Activated CD8-positive, alpha-beta T cell treated with anti-CD3 and anti-CD28 coated beads for 36 hours (primary cell): Measurements from ENCODE around the gene PLOD3. TPM values are rescaled to one million over a fixed set of nuclear protein-coding genes. Genes with fewer than 3 reads are reported as not detected.

Experiments used
- ATAC-seq: fragments of 200-7000 bp; cut with Tn5 transposase; one replicate; pipeline ENCODE4 v1.10.0; 2021; ENCODE audit warnings: mild to moderate bottlenecking, moderate library complexity
- CTCF ChIA-PET: fragments of 350-600 bp; sonication (Branson Sonifier 250); formaldehyde crosslinking; loops from one replicate; lab custom pipeline; 2021; ENCODE audit warnings: antibody characterized with exemption; lab: Charles Lee
- POLR2A ChIA-PET: fragments of 350-600 bp; sonication (Branson Sonifier 250); formaldehyde crosslinking; loops from one replicate; lab custom pipeline; 2021; ENCODE audit warnings: antibody characterized with exemption; lab: Charles Lee
- DNase-seq: peaks from one replicate; pipeline ENCODE4 v3.0.0-alpha.2; 2020
- H3K27ac Mint-ChIP-seq: one replicate; pipeline ENCODE4 v1.8.0; 2021; ENCODE audit warnings: mild to moderate bottlenecking, mixed read lengths
- H3K27me3 Mint-ChIP-seq: one replicate; pipeline ENCODE4 v1.8.0; 2021; ENCODE audit warnings: mixed read lengths
- H3K36me3 Mint-ChIP-seq: one replicate; pipeline ENCODE4 v1.8.0; 2021; ENCODE audit warnings: low read depth, mixed read lengths
- H3K4me1 Mint-ChIP-seq: one replicate; pipeline ENCODE4 v1.8.0; 2021; ENCODE audit warnings: low read depth, mixed read lengths
- H3K4me3 Mint-ChIP-seq: one replicate; pipeline ENCODE4 v1.8.0; 2021; ENCODE audit warnings: mild to moderate bottlenecking, moderate library complexity, mixed read lengths
- H3K9me3 Mint-ChIP-seq: one replicate; pipeline ENCODE4 v1.8.0; 2021; ENCODE audit warnings: mixed read lengths
- CTCF ChIP-seq: fragments of 200-600 bp; IDR thresholded peaks from one replicate; pipeline ENCODE4 v1.8.0; 2022; ENCODE audit warnings: antibody characterized with exemption, mild to moderate bottlenecking
- intact Hi-C: fragments of 100-400 bp; cut with micrococcal nuclease; formaldehyde crosslinking; loops from one replicate; pipeline ENCODE4 v1.10.0; 2022
- total RNA-seq, 2 experiments: library from RNA; stranded (reverse); gene quantifications; one replicate each; pipeline ENCODE4 v1.2.3, GENCODE V29; 2021

The PLOD3 gene
- total RNA-seq, 2 experiments from 2014 or later, result 20.4 to 24.4 TPM

- Mint-ChIP-seq H3K36me3 (peaks cover 24% of the 10 kb centered on the region), H3K4me1 (peaks cover 20% of the 10 kb centered on the region), H3K9me3 (no peaks in the 10 kb centered on the region), H3K27ac (no peak overlapping the region), H3K27me3 (no peaks in the 10 kb centered on the region), H3K4me3 (no peak overlapping the region)
- CTCF ChIA-PET, result interaction anchor here (1.1 kb wide), 1 partner anchor 97 kb away, joined by 3 read pairs; no protein-coding TSS in a partner anchor
- POLR2A ChIA-PET, result no interaction called here
- no peak for TF ChIP-seq CTCF
- intact Hi-C loops, result no loop called here
- no peak for ATAC-seq
- no peak for DNase-seq
These were observed 23.6 kb upstream of the PLOD3 start for GRCh38 chr7:101241015-101241363.

- CTCF ChIA-PET, result no interaction called here
- Mint-ChIP-seq H3K4me3 (no peak overlapping the region), H3K9me3 (no peaks in the 10 kb centered on the region), H3K36me3 (peaks cover 19% of the 10 kb centered on the region), H3K27ac (no peak overlapping the region), H3K4me1 (peaks cover 15% of the 10 kb centered on the region), H3K27me3 (no peaks in the 10 kb centered on the region)
- ATAC-seq (no peak), DNase-seq (no peak)
- no peak for TF ChIP-seq CTCF
- intact Hi-C loops, result no loop called here
- POLR2A ChIA-PET, result no interaction called here
These were observed 23.0 kb upstream of the PLOD3 start for GRCh38 chr7:101240226-101241014.

GRCh38 chr7:101239951-101240220 lies 22.5 kb upstream of the PLOD3 start:
- TF ChIP-seq CTCF, result no peak
- H3K27ac Mint-ChIP-seq, result no peak overlapping the region
- intact Hi-C loops, result loop anchor here (10.0 kb wide), 1 partner anchor 45 kb away; no protein-coding TSS in a partner anchor
- CTCF ChIA-PET, result interaction anchor here (1.2 to 1.3 kb wide), 2 partner anchors 8 to 22 kb away, joined by 3 to 5 read pairs; partner anchors contain the start of gene ZNHIT1
- H3K36me3 Mint-ChIP-seq, result peaks cover 14% of the 10 kb centered on the region
- ATAC-seq (no peak), DNase-seq (no peak)
- no peak overlapping the region for H3K4me3 Mint-ChIP-seq
- H3K27me3 Mint-ChIP-seq, result no peaks in the 10 kb centered on the region
- POLR2A ChIA-PET, result no interaction called here
- H3K4me1 Mint-ChIP-seq, result peaks cover 11% of the 10 kb centered on the region
- no peaks in the 10 kb centered on the region for H3K9me3 Mint-ChIP-seq

- H3K27ac Mint-ChIP-seq, result no peak overlapping the region
- ATAC-seq (no peak), DNase-seq (no peak)
- no peak for TF ChIP-seq CTCF
- ChIA-PET POLR2A (interaction anchor here (1.1 kb wide), 1 partner anchor 21 kb away, joined by 3 read pairs; the partner anchor contains the start of gene ZNHIT1), CTCF (interaction anchor here (1.2 to 1.3 kb wide), 2 partner anchors 9 to 21 kb away, joined by 3 to 5 read pairs; partner anchors contain the start of gene ZNHIT1)
- peaks cover 13% of the 10 kb centered on the region for H3K36me3 Mint-ChIP-seq
- no peaks in the 10 kb centered on the region for H3K9me3 Mint-ChIP-seq
- intact Hi-C loops, result loop anchor here (10.0 kb wide), 1 partner anchor 45 kb away; no protein-coding TSS in a partner anchor
- H3K4me3 Mint-ChIP-seq, result no peak overlapping the region
- peaks cover 11% of the 10 kb centered on the region for H3K4me1 Mint-ChIP-seq
- no peaks in the 10 kb centered on the region for H3K27me3 Mint-ChIP-seq
These were observed 22.0 kb upstream of the PLOD3 start for GRCh38 chr7:101239191-101239950.
